ENCODE data around the gene PLS1.

DNA sequence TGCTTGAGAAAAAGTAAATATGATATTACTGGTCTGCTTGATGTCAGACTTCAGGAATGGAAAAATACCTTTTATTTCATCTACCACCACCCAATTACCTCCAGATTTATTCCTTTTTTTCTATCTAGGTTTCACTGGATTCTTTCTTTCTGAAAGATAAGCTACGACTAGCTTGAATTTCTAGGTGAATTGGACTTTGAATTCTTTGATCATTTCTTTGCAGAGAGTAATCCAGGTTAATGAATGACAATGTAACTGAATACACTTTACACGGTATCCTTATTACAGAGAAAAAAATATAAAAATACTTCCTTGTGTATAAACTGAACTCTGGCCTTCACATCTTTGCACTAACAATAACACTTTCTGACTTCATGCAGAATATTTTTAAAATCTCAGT, 68.1 kb downstream of the PLS1 start:
- TF ChIP-seq, protein P1, sequence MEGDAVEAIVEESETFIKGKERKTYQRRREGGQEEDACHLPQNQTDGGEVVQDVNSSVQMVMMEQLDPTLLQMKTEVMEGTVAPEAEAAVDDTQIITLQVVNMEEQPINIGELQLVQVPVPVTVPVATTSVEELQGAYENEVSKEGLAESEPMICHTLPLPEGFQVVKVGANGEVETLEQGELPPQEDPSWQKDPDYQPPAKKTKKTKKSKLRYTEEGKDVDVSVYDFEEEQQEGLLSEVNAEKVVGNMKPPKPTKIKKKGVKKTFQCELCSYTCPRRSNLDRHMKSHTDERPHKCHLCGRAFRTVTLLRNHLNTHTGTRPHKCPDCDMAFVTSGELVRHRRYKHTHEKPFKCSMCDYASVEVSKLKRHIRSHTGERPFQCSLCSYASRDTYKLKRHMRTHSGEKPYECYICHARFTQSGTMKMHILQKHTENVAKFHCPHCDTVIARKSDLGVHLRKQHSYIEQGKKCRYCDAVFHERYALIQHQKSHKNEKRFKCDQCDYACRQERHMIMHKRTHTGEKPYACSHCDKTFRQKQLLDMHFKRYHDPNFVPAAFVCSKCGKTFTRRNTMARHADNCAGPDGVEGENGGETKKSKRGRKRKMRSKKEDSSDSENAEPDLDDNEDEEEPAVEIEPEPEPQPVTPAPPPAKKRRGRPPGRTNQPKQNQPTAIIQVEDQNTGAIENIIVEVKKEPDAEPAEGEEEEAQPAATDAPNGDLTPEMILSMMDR (conservative IDR thresholded peaks at IDR 0.05; ENCODE audit: low read depth, low read length) = no peak
- no peak for TF ChIP-seq EZH2 (IDR thresholded peaks at IDR 0.05; ENCODE audit: low read length, unreplicated experiment)
- no peak for TF ChIP-seq EZH2phosphoT487 (IDR thresholded peaks at IDR 0.05; ENCODE audit: borderline replicate concordance, low read length)
